ENCODE data around the gene SLCO1A2. TPM values are rescaled to one million over a fixed set of nuclear protein-coding genes. Genes with fewer than 3 reads are reported as not detected.

SLCO1A2 gene
- total and polyA plus RNA-seq, 9 donors = 0.11 to 0.35 (median 0.26) TPM; not detected in 5

DNA sequence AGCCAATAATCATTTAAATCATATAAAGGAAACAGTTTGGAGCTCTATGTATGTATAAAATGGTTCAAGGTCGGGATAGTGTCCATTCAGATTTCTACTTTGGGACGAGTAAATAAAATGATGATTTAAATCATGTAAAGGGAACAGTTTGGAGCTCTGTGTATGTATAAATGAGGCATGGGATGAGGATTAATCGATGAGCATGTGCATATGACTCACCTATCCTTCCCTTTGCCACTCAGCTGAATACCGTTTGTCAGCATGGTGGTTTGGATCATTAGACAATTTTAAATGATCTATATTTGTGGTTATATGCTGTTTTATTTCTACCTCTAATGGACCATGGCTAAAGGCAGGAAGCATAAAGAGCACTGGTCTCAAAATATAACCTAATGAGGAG lies 7.1 kb upstream of the SLCO1A2 start:
- TF ChIP-seq POLR2A (IDR thresholded peaks at IDR 0.05) (no peak), CTCF (IDR thresholded peaks at IDR 0.05) (no peak), EP300 (IDR thresholded peaks at IDR 0.05) (no peak)
- Histone ChIP-seq H3K36me3 (no peaks in the 10 kb centered on the region), H3K27ac (no peak overlapping the region), H3K4me3 (no peak overlapping the region), H3K4me1 (ENCODE audit: insufficient read depth) (no peaks in the 10 kb centered on the region), H3K9me3 (no peaks in the 10 kb centered on the region), H3K27me3 (no peaks in the 10 kb centered on the region)
- WGBS, 3 donors = 68 to 72% (median 68%) methylated on average over 4 of the region's 4 CpGs
- DNase-seq = no peak
- intact Hi-C loops (cut with DNase I) = no loop called here

DNA sequence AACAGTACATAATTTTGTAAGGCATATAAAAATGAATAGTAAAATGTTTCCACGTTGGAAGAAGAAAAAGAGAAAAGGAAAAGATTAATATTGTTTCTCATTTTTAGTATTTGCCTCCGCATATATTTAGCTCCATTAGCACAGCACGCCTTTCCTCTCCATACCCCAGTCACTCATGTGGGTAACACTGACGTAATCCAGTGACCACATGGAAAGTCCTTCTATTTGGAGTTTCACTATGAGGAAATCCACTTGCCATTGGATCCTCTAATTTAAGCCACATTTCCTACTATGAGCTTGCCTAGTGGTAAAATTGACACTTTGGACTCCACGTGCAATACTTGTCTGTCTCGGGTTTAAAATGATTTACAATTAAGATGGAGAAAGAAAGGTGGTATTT lies 5.7 kb upstream of the SLCO1A2 start:
- H3K9me3 ChIP-seq = no peaks in the 10 kb centered on the region
- no peaks in the 10 kb centered on the region for H3K36me3 ChIP-seq
- WGBS, 3 donors = 77 to 83% (median 81%) methylated on average over 6 of the region's 6 CpGs
- H3K27ac ChIP-seq = no peak overlapping the region
- no peak overlapping the region for H3K4me3 ChIP-seq
- DNase-seq = no peak
- H3K4me1 ChIP-seq (ENCODE audit: insufficient read depth) = no peaks in the 10 kb centered on the region
- TF ChIP-seq CTCF (IDR thresholded peaks at IDR 0.05) (no peak), EP300 (IDR thresholded peaks at IDR 0.05) (no peak), POLR2A (IDR thresholded peaks at IDR 0.05) (no peak)
- H3K27me3 ChIP-seq = no peaks in the 10 kb centered on the region
- intact Hi-C loops (cut with DNase I) = no loop called here

- no peaks in the 10 kb centered on the region for H3K27me3 ChIP-seq
- H3K4me3 ChIP-seq = no peak overlapping the region
- no peak overlapping the region for H3K27ac ChIP-seq
- intact Hi-C loops (cut with DNase I) = no loop called here
- DNase-seq = no peak
- H3K9me3 ChIP-seq = no peaks in the 10 kb centered on the region
- H3K4me1 ChIP-seq (ENCODE audit: insufficient read depth) = no peaks in the 10 kb centered on the region
- WGBS, 3 donors = 81 to 90% (median 89%) methylated on average over 1 of the region's 1 CpG
- H3K36me3 ChIP-seq = no peaks in the 10 kb centered on the region
- TF ChIP-seq CTCF (IDR thresholded peaks at IDR 0.05) (no peak), POLR2A (IDR thresholded peaks at IDR 0.05) (no peak), EP300 (IDR thresholded peaks at IDR 0.05) (no peak)
These were observed 5.2 kb upstream of the SLCO1A2 start for GRCh38 chr12:21339921-21340320.

GRCh38 chr12:21337959-21338744 lies 3.4 kb upstream of the SLCO1A2 start:
- Histone ChIP-seq H3K4me1 (ENCODE audit: insufficient read depth) (no peaks in the 10 kb centered on the region), H3K4me3 (no peak overlapping the region), H3K27ac (no peak overlapping the region), H3K9me3 (no peaks in the 10 kb centered on the region), H3K36me3 (no peaks in the 10 kb centered on the region), H3K27me3 (no peaks in the 10 kb centered on the region)
- TF ChIP-seq POLR2A (IDR thresholded peaks at IDR 0.05) (no peak), CTCF (IDR thresholded peaks at IDR 0.05) (no peak), EP300 (IDR thresholded peaks at IDR 0.05) (no peak)
- DNase-seq = no peak
- 91 to 92% (median 91%) methylated on average over 6 of the region's 6 CpGs for WGBS, 3 donors
- intact Hi-C loops (cut with DNase I) = no loop called here

Measured in ovary (tissue), 9 donors.